Activated CD8-positive, alpha-beta memory T cell treated with anti-CD3 and anti-CD28 coated beads for 36 hours (primary cell): ENCODE results near the gene COL20A1. TPM values are rescaled to one million over a fixed set of nuclear protein-coding genes. Genes with fewer than 3 reads are reported as not detected.
"Not testable (repeated sequence)": the region's sequence is repeated elsewhere in the genome, so short reads cannot be mapped to it uniquely, and the experiment has no call there.

Source experiments
- CTCF ChIA-PET: fragments of 350-600 bp; sonication (Branson Sonifier 250); formaldehyde crosslinking; loops from one replicate; lab custom pipeline; 2021; ENCODE audit warnings: antibody characterized with exemption; lab: Charles Lee
- POLR2A ChIA-PET: fragments of 350-600 bp; sonication (Branson Sonifier 250); formaldehyde crosslinking; loops from one replicate; lab custom pipeline; 2021; ENCODE audit warnings: antibody characterized with exemption; lab: Charles Lee
- total RNA-seq, 2 experiments: library from RNA; stranded (reverse); gene quantifications; one replicate each; pipeline ENCODE4 v1.2.3, GENCODE V29; 2021

The COL20A1 gene
- total RNA-seq, 2 experiments from 2014 or later, result not detected

DNA sequence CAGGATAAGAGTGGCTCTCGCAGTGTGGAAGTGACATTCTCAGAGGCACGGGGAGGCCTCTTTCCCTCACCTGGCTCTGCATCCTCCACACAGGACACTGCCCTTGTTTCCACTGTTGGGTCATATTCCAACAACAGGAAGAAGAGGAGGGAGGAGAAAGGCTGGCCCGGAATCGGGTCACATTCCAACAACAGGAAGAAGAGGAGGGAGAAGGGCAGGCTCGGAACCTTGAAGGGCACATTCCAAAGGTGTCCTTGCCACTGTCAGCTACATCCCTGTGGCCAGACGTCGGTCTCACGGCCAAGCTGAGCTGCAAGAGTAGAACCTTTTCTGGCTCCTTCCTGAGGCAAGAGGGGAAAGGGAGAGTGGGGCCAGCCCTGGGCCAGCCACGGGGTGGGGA is 42.7 kb downstream of the COL20A1 start:
- ChIA-PET CTCF (no interaction called here), POLR2A (no interaction called here)

DNA sequence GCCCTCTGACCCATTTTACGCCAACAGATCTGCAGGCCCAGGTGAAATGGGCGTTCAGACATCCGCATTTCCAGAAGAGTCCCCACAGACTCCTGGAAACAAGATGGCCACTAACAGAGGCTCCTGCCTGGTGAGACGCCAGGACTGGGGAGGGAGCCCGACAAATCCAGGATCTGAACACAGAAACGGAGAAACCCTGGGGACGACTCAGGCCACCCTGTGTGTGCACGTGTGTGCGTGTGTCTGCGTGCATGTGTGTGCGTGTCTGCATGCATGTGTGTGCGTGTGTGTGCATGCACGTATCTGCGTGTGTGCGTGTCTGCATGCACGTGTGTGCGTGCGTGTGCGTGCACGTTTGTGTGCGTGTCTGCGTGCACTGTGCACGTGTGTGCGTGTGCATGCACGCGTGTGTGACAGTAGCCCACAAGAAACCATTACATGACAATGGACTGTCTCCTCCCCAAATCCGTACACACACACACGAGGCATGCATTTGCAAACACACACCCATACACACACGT is 43.3 kb downstream of the COL20A1 start:
- CTCF ChIA-PET, result no interaction called here
- POLR2A ChIA-PET, result no interaction called here

DNA sequence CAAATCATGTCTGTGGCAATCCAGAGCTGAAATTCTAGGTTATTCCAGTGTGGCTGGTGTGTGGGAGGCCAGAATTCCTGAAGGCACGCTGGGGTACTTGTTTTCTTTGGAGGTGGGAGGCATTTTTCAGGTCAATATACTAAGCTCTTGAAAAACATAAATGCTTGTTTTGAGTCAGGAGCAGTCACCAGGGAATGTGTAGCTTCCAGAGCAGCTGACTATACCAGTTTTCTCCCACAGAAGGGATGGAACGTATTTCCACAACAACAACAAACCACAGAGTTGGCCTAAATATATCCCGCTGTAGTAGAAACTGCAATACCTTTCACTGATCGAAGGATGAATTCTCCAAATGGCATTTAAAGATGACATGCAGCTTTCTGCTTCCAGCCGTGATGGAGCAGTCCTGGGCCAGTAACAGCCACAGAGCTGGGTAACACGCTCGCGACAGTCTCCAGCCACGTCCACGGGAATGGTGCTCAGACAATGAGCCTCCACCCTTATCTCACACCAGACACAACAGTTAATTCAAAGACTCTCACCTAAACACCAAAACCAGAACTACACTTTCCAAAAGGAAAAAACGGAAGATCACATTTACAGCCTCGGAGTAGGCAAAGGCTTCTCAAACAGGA is 44.9 kb downstream of the COL20A1 start:
- ChIA-PET CTCF (no interaction called here), POLR2A (no interaction called here)

DNA sequence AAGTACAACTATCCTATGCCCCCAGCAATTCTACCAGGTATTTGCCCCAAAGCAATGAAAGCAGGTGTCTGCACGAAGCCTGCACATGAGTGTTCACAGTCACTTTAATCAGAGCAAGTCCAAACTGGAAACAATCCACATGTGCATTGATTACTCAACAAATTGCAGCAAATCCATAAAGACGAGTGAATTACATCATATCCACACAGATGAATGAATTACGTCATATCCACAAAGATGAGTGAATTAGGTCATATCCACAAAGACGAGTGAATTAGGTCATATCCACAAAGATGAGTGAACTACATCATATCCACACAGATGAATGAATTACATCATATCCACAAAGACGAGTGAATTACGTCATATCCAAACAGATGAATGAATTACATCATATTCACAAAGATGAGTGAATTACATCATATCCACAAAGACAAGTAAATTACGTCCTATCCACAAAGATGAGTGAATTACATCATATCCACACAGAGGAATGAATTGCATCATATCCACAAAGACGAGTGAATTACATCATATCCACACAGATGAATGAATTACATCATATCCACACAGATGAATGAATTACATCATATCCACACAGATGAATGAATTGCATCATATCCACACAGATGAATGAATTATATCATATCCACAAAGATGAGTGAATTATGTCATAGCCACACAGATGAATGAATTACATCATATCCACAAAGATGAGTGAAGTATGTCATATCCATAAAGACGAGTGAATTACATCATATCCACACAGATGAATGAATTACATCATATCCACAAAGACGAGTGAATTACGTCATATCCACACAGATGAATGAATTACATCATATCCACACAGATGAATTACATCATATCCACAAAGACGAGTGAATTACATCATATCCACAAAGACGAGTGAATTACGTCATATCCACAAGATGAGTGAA is 46.4 kb downstream of the COL20A1 start:
- POLR2A ChIA-PET, CTCF ChIA-PET: not testable (repeated sequence)

DNA sequence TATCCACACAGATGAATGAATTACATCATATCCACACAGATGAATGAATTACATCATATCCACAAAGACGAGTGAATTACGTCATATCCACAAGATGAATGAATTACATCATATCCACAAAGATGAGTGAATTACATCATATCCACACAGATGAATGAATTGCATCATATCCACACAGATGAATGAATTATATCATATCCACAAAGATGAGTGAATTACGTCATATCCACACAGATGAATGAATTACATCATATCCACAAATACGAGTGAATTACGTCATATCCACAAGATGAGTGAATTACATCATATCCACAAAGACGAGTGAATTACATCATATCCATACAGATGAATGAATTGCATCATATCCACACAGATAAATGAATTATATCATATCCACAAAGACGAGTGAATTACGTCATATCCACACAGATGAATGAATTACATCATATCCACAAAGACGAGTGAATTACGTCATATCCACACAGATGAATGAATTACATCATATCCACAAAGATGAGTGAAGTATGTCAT is 47.2 kb downstream of the COL20A1 start:
- CTCF ChIA-PET, result not testable (repeated sequence)
- POLR2A ChIA-PET, result interaction anchor here (0.6 kb wide), 1 partner anchor 451 kb away, joined by 12 read pairs; no protein-coding TSS in a partner anchor

DNA sequence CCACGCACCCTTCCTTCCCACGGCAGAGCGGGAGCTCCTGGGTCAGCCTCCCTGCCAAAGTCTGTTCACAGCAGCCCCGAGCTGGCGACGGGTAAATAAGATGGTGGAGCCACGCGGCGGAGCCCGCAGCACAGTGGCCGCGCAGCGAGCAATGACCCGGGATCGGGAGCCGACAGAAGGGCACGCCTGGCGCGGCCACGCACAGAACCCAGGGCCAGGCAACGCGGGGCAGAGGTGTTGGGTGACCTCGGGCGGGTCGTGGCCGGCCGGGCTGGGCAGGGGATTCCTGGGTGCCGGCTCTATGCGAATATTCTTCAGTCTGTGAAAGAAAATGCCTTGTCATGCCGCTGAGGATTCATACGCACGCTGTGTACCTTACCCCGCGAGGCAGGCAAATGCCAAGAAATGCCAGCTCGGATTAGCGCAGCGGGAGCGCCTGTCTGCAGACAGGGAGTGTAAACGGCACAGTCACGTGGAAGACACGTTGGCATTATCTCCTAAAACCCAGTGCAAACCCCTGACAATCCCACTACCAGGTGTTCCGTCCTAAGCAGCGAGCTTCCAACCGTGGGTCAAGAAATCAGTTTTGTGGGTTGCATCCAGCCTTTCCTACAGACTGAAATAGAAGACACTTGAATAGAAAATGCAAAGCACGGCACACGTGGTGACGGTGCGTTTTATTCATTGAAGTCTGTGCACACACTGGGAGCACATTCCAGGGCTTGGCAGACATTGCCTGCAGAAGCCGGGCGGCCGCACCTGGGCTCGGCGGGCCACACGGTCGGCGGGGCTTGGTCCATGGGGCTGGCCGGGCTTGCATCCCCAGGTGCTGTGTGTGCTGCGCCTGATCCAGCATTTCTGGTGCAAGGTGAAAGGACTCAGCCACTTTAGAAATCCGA is 49.8 kb downstream of the COL20A1 start:
- ChIA-PET CTCF (no interaction called here), POLR2A (no interaction called here)

DNA sequence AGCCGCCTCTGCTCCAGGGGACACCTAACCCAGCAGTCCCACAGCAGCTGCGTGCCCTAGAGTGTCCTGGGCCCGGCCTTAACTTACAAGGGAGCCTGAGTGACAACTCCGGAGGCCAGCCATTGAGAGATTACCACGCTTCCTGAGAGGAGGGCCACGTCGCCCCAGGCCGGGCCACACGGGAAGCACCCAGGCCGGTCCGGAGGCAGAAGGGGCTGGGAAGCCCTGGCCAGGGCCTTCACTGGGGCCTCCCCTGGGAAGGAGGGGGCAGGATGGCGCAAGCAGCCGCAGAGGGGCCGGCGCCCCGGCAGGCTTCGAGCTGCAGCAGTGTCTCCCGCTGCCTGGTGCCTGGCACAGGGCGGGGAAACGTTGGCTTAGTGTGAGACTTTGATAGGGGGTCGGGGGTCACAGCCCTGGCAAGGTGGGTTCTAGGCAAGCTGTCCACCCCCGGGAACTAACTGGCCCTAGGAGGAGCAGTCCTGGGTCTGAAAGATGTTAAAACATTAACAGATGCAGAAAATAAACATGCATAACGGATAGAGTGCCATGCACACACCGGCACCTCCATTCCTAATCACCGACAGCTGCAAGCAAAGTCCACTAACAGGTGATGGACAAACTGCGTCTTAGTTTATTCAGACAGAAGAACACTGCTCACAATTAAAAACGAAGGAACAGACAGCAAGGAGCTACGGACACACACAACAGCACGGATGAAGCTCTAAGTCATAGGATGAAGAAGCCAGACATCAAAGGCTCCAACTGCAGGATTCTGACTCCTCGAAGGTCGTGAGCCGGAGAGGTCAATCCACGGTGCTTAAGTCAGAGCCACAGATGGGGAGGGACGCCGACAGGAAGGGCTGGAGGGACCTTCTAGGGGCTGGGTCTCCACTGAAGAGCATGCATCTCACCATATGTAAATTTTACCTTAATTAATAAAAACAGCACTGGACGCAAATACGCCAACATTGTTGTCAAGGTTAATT is 50.8 kb downstream of the COL20A1 start:
- CTCF ChIA-PET, result no interaction called here
- POLR2A ChIA-PET, result no interaction called here

DNA sequence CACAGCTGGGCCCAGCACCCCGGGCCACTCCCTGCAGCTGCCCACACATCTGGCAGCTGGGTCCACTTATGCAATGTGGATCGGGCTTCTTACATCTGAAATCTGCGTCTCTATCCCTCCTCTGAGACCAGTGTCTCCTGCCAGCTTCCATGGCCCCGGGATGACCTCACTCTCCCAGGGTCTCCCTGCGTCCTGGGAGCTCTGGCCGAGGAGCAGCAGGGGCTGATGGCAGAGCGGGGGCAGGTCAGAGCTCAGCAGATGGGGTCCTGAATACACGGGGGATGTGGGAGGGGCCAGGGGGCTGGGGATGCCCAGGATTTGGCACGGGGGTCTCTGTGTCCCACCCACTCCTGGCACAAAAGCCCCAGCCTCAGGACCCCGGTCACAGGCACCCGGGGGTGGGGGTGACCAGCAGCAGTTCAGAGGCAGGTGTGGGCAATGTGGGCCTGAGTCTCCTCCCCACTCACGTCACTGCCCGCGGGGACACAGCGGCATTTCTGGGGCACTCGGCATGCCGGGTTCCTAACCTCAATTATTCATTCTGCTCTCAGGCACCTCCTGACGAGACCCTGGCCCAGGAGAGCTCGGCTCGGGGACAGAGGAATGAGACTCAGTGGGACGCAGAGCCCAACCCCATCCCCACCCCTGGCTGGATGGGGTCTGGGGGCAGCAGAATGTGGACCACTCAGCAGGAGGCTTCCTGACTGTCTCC is 51.8 kb downstream of the COL20A1 start:
- CTCF ChIA-PET, result no interaction called here
- POLR2A ChIA-PET, result no interaction called here

DNA sequence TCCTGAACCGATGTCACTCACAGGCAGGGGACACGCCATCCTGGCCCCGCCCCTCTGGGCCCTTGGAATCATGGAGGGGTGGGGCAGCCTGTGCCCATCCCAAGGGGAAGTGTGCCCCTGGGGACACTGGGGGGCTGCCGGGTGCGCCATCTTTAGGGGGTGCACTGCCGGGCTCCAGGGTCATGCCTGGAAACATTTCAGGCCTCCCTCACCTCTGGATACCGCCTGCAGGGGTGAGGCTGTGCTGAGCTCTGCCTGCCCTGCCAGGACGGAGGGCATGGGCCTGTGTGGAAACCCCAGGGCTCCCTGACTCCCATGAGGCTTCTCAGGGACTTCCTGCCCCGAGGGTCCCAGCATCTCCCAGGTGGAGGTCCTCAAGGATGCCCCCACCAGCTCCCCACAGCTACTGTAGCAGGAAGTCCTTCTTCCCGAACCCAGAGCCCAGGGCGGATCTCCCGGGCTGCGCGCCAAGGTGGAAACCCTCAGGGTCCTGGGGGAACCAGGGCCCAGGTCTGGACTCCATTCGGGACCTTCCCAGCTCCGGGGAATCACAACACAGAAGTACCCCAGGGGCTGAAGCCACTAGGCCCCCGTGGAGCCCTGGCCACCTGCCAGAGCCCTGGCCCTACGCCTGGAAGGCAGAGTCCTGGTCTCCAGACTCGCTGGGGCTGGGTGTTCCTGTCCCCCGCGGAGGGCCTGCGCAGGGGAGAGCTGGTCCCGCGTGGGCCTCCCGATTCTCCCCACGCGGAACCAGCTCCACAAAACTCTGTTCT is 52.5 kb downstream of the COL20A1 start:
- ChIA-PET POLR2A (no interaction called here), CTCF (no interaction called here)

DNA sequence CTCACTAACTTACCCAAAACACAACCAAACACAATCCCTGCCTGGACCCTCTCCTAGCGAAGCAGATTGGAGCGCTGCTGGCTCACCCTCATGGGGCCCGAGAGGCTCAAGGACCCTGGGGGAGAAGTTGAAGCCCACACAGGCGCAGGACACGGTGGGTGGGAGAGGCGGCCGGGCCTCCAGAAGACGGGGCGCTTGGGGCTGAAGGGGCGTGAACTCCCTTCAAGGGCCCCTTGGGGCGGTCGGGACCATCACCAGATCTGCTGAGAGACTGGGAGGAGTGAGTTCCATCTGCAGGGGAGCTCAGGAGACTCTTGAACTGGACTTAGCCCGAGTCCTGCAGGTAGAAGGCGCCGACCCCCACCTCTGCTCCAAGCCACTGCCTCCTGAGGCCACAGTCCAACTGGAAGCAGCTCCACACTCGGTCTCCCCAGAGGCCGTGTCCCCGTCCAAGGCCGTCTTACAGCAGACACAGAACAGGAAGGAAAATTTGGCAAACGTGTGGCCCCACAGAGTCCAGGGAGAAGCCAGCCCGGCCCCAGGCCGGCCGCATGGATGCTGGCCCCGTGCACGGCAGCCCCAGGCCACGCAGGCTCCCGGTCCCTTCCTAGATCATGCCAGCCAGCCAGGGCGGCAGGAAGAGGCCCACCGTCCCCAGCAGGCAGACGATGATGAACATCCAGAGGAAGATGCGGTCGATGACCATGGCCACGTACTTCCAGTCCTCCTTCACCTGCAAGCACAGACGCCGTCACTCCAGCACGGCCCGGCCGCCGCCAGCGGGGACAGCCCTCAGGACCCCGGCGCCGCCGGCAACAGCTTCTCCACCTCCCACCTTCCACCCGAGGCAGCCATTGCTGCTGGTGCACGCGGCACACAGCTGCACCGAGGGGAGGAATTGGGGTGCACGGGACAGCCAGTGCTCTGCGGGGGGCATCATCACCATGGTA is 53.4 kb downstream of the COL20A1 start:
- CTCF ChIA-PET, result no interaction called here
- POLR2A ChIA-PET, result interaction anchor here (0.6 kb wide), 1 partner anchor 826 kb away, joined by 6 read pairs; no protein-coding TSS in a partner anchor

DNA sequence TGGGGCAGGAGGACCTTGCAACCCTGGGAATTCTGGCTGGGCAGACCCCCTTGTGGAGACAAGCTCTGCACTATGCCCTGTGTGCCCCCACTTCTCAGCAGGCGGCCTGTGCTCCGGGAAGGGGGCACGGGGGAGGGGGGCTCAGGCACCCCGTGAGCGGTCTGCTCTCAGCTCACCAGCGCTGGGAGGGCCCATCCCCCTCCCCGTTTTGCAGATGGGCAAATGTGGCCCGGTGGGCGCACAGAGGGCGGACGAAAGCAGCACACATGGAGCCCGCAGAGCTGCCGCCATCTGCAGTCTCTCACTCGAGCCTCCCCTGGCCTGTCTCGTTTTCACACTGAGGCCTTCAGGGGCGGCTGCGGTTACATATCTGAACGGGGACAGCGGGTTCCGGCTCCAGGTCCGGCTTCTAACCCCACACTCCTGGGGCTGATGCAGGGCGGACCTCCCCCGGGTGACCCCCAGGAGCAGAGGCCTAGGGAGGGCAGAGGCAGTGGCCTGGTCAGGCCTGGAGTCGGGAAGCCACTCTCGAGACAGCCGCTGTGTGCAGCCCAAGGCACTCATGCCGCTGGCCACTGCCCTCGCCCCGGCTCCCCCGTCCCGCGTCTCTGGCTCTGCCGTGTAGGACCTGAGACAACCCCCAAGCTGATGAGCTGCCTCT is 54.2 kb downstream of the COL20A1 start:
- ChIA-PET POLR2A (interaction anchor here (0.6 kb wide), 1 partner anchor 825 kb away, joined by 6 read pairs; no protein-coding TSS in a partner anchor), CTCF (no interaction called here)

DNA sequence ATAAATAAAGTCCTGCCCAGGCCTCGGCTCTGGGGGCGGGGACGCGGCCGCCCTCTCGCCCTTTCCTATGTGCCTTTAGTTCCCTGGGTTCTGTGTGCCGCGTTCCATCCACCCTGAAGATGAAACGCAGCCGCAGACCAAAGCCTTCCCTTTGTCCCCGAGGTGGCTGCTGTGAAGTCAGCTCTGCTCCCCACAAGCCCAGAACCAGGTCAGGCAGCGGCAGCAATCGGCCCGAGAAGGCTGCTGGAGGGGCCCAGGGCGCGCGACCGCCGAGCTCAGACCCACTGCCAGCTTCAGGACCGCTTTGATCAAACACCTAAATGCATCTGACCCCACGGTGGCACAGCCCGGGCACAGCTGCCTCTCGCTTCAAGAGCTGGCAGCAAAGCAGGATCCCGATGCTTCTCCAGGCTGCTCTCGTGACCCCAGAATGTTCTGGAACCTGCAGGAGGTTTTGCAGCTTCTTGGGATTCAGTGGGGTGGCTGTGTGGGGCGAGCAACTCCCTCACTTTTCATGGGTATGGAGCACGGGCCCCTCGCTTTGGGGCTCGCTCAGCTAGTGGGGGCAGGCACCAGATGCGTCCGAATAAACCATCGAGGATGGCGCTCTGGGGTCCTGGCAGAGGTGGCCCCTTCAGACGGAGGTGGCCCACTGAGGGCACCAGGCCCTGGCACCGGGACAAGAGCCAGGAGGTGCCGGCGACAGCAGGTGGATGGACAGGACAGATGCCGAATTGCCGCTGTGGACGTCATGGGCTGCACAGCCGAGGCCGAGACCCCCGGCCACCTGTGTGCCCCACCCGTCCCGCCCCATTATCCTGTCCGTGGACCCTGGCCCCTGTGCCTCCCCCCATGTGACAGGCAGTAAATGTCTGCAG is 55.2 kb downstream of the COL20A1 start:
- POLR2A ChIA-PET, result no interaction called here
- CTCF ChIA-PET, result no interaction called here

DNA sequence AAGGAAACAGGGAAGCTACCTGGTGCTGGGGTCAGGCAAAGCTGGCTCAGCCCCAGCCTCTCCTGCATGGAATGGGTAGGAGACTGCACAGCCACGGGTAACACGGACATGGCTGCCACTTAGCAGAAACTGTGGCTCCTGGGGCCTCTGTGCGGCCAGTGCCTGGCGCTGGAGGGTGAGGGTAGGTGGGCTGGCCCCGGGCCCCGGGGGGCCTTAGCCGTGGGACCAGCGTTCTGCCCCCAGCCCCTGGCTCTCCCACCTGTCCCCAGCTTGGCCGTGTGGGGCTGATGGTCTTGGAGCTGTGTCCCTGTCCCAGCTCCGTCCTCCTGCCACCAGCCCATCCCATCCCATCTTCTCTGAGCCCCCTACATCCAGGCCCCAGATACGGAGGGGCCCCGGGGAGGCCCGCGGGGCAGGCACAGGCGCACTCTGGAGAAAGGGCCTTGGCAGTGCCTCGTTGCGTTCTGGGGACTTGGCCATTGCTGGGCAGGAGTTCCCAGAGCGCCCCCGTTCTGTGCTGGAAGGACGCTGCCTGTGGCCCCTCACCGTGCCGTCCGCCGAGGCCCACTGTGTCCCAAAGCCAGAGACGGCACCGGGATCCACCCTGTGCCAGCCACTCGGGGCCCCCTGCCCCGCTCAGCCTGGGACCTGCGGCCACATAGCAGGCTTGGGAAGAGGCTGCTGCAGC is 56.0 kb downstream of the COL20A1 start:
- ChIA-PET CTCF (no interaction called here), POLR2A (no interaction called here)

DNA sequence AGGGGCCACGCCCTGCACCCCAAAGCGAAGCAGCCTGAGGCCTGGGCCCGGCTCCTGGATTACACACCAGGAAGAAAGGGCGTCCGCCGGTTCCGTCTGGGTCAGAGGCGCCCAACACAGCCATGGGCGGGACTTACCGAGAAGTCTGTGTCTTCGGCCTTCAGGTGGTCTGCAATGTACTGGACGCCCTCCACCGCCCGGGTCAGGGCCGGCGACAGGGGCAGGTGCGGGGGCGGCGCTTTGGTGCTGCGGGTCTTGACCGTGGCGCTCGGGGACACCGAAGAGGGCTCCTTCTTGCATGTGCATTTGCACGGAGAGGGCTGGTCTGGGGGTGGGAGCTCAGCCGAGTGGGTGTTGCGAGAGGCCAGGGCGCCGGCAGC is 56.5 kb downstream of the COL20A1 start:
- POLR2A ChIA-PET, result no interaction called here
- CTCF ChIA-PET, result no interaction called here
